ENCODE data around the gene AIF1.

Gene AIF1

GRCh38 chr6:31579119-31579505 lies 35.9 kb upstream of the AIF1 start:
- DNase-seq (ENCODE audit: low spot score): no peak
- TF ChIP-seq CTCF (IDR thresholded peaks at IDR 0.05; ENCODE audit: extremely low read depth, missing control alignments): no peak

GRCh38 chr6:31579546-31580437 lies 35.2 kb upstream of the AIF1 start:
- TF ChIP-seq CTCF (IDR thresholded peaks at IDR 0.05; ENCODE audit: extremely low read depth, missing control alignments): no peak
- peak; percentile 34 for DNase-seq (ENCODE audit: low spot score)

- DNase-seq (ENCODE audit: low spot score): no peak
- no peak for TF ChIP-seq CTCF (IDR thresholded peaks at IDR 0.05; ENCODE audit: extremely low read depth, missing control alignments)
These were observed 34.6 kb upstream of the AIF1 start for GRCh38 chr6:31580438-31580740.

- peak; percentile 95 for TF ChIP-seq CTCF (IDR thresholded peaks at IDR 0.05; ENCODE audit: extremely low read depth, missing control alignments)
- DNase-seq (ENCODE audit: low spot score): peak; percentile 84
These were observed 34.1 kb upstream of the AIF1 start for GRCh38 chr6:31580807-31581433.

- TF ChIP-seq CTCF (IDR thresholded peaks at IDR 0.05; ENCODE audit: extremely low read depth, missing control alignments): no peak
- no peak for DNase-seq (ENCODE audit: low spot score)
These were observed 33.4 kb upstream of the AIF1 start for GRCh38 chr6:31581434-31582229.

GRCh38 chr6:31582230-31582643 lies 32.8 kb upstream of the AIF1 start, which contains the start of gene LTB:
Gene LTB (minus strand): TSS chr6:31582424. CDS start chr6:31582417, 7 bp downstream.
- no peak for TF ChIP-seq CTCF (IDR thresholded peaks at IDR 0.05; ENCODE audit: extremely low read depth, missing control alignments)
- DNase-seq (ENCODE audit: low spot score): peak; percentile 12

- DNase-seq (ENCODE audit: low spot score): peak; percentile 40
- peak; percentile 60 for TF ChIP-seq CTCF (IDR thresholded peaks at IDR 0.05; ENCODE audit: extremely low read depth, missing control alignments)
These were observed 29.5 kb upstream of the AIF1 start for GRCh38 chr6:31585491-31585890.
